Naive thymus-derived CD4-positive, alpha-beta T cell (primary cell): ENCODE measurements around the gene SSBP3. TPM values are rescaled to one million over a fixed set of nuclear protein-coding genes. Genes with fewer than 3 reads are reported as not detected.
A peak's percentile ranks its signal among the peaks of the same experiment; 100 is the strongest.
"Not testable (repeated sequence)": the region's sequence is repeated elsewhere in the genome, so short reads cannot be mapped to it uniquely, and the experiment has no call there.

Source experiments
- ATAC-seq: fragments of 150-1000 bp; cut with Tn5 transposase; 2 replicates; pipeline ENCODE4 v1.10.0; 2021; ENCODE audit warnings: mild to moderate bottlenecking, moderate library complexity
- CTCF ChIA-PET: fragments of 350-600 bp; sonication (Branson Sonifier 250); formaldehyde crosslinking; loops from one replicate; lab custom pipeline; 2021; ENCODE audit warnings: antibody characterized with exemption; lab: Charles Lee
- POLR2A ChIA-PET: fragments of 350-600 bp; sonication (Branson Sonifier 250); formaldehyde crosslinking; loops from one replicate; lab custom pipeline; 2021; ENCODE audit warnings: antibody characterized with exemption, inconsistent platforms; lab: Charles Lee
- DNase-seq, 9 donors: peaks; one replicate each; pipeline versions ENCODE4 v3.0.0 to v3.0.0-alpha.2; 2020 to 2022; ENCODE audit warnings: mixed read lengths in 1 of 9
- H3K27ac ChIP-seq: one replicate; pipeline ENCODE4 v1.7.0; 2013; ENCODE audit warnings: mild to moderate bottlenecking, low read depth, low read length, moderate library complexity
- H3K27me3 ChIP-seq, 2 donors: one replicate each; pipeline ENCODE4 v1.7.0; 2013; ENCODE audit warnings: low read length in 2 of 2, mild to moderate bottlenecking in 2 of 2, moderate library complexity in 2 of 2; ENCODE audit not compliant: control insufficient read depth in 2 of 2, insufficient read depth in 2 of 2
- H3K36me3 ChIP-seq, 3 experiments: 1 replicate in 2 of 3; 2 replicates in 1 of 3; pipeline ENCODE4 v1.7.0; 2013; ENCODE audit warnings: low read length in 3 of 3, mild to moderate bottlenecking in 3 of 3, moderate library complexity in 1 of 3; ENCODE audit not compliant: insufficient read depth in 3 of 3, control insufficient read depth in 2 of 3
- H3K4me1 ChIP-seq, 2 donors: one replicate each; pipeline ENCODE4 v1.7.0; 2013; ENCODE audit warnings: low read length in 2 of 2, mild to moderate bottlenecking in 2 of 2, moderate library complexity in 1 of 2; ENCODE audit not compliant: control insufficient read depth in 2 of 2, insufficient read depth in 2 of 2
- H3K4me3 ChIP-seq: 2 replicates; pipeline ENCODE4 v1.7.0; 2013; ENCODE audit warnings: mild to moderate bottlenecking, low read length
- H3K9me3 ChIP-seq, 3 experiments: 1 replicate in 2 of 3; 2 replicates in 1 of 3; pipeline ENCODE4 v1.7.0; 2013; ENCODE audit warnings: low read length in 3 of 3; ENCODE audit not compliant: control insufficient read depth in 2 of 3
- H3K27ac Mint-ChIP-seq, 9 donors: one replicate each; pipeline ENCODE4 v1.8.0; 2020 to 2022; ENCODE audit warnings: mixed read lengths in 9 of 9, mild to moderate bottlenecking in 8 of 9, moderate library complexity in 5 of 9, inconsistent platforms in 2 of 9
- H3K27me3 Mint-ChIP-seq, 5 donors: one replicate each; pipeline ENCODE4 v1.8.0; 2021 to 2022; ENCODE audit warnings: mixed read lengths in 5 of 5, mild to moderate bottlenecking in 1 of 5
- H3K36me3 Mint-ChIP-seq, 5 donors: one replicate each; pipeline ENCODE4 v1.8.0; 2020 to 2022; ENCODE audit warnings: mixed read lengths in 5 of 5, mild to moderate bottlenecking in 3 of 5, inconsistent platforms in 1 of 5
- H3K4me1 Mint-ChIP-seq, 7 donors: one replicate each; pipeline ENCODE4 v1.8.0; 2020 to 2022; ENCODE audit warnings: mixed read lengths in 7 of 7, mild to moderate bottlenecking in 3 of 7, inconsistent platforms in 1 of 7
- H3K4me3 Mint-ChIP-seq, 10 donors: one replicate each; pipeline ENCODE4 v1.8.0; 2020 to 2022; ENCODE audit warnings: mild to moderate bottlenecking in 10 of 10, mixed read lengths in 10 of 10, moderate library complexity in 6 of 10, inconsistent platforms in 2 of 10
- H3K9me3 Mint-ChIP-seq, 11 donors: one replicate each; pipeline ENCODE4 v1.8.0; 2020 to 2022; ENCODE audit warnings: mixed read lengths in 11 of 11, mild to moderate bottlenecking in 4 of 11, inconsistent platforms in 1 of 11, moderate library complexity in 1 of 11
- intact Hi-C, 2 donors: fragments of 100-400 bp; cut with micrococcal nuclease; formaldehyde crosslinking; loops; one replicate each; pipeline ENCODE4 v1.15.1; 2023
- polyA plus RNA-seq, 2 donors: library from polyadenylated mRNA; unstranded; fragments of 300-500 nt; fragmentation: Illumina TruSeq; gene quantifications; one replicate each; pipeline ENCODE4 v1.2.3, GENCODE V29; 2021
- total RNA-seq, 6 experiments: library from RNA in 5 of 6; stranded (reverse) in 5 of 6; gene quantifications; 1 replicate in 5 of 6; 2 replicates in 1 of 6; pipeline ENCODE4 v1.2.3 and lab custom pipeline; 2021 to 2026

The SSBP3 gene
- total and polyA plus RNA-seq, 7 experiments from 2014 or later = 19.4 to 124 (median 80.5) TPM

DNA sequence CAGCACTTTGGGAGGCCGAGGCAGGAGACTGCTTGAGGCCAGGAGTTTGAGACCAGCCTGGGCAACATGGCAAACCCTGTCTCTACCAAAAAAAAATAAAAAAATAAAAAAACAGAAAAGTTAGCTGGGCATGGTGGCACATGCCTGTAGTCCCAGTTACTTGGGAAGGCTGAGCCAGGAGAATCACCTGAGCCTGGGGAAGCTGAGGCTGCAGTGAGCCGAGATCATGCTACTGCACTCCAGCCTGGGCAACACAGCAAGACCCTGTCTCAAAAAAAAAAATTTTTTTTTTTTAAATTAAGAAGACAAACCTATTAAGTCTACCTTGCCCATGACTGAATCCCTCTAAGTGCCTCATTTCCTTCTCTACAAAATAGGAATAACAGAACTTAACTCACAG, 16.6 kb downstream of the SSBP3 start:
- peaks cover 0 to 42% (median 0%) of the 10 kb centered on the region in 3 experiments for H3K36me3 ChIP-seq

DNA sequence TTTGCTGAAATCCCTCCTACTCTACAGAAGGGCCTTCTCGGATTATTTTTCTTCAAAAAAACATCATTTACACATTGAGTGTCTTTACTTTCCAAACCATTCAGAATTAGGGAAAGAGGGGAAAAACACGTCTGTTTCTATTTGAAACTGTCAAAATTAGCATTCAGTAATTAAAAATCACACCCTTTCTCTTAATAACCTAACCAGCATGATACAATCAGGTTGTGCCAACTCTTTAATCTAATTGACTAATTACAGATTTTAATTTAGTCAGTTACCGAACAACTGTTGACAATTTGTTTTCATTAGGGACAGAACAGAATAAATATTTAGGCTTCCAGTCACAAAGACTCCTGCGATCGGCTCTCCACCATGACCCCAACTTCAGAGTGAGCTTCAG, 18.8 kb downstream of the SSBP3 start:
- Mint-ChIP-seq H3K27ac (peak overlapping the region in 5 of 9 donors; percentile 39 to 79 (median 60)), H3K4me3 (peak overlapping the region in 2 of 10 donors; percentile 1 to 58), H3K36me3 (peaks cover 0 to 35% (median 4%) of the 10 kb centered on the region in 5 donors), H3K27me3 (no peaks in the 10 kb centered on the region), H3K4me1 (peaks cover 30 to 82% (median 70%) of the 10 kb centered on the region in 7 donors), H3K9me3 (no peaks in the 10 kb centered on the region)
- H3K27ac ChIP-seq = no peak overlapping the region
- DNase-seq (no peak), ATAC-seq (no peak)
- peaks cover 0 to 30% (median 0%) of the 10 kb centered on the region in 3 experiments for H3K36me3 ChIP-seq
- intact Hi-C loops = loop anchor here in 1 of 2 donors (5.0 kb wide), 1 partner anchor 60 kb away; no protein-coding TSS in a partner anchor
- H3K4me3 ChIP-seq = no peak overlapping the region
- H3K4me1 ChIP-seq = no peaks in the 10 kb centered on the region
- H3K9me3 ChIP-seq = no peaks in the 10 kb centered on the region
- H3K27me3 ChIP-seq = no peaks in the 10 kb centered on the region
- ChIA-PET CTCF (interaction anchor here (0.6 kb wide), 2 partner anchors 89 to 101 kb away, joined by 3 read pairs; no protein-coding TSS in a partner anchor), POLR2A (no interaction called here)

More for the DNA sequence above, 16.6 kb downstream of the SSBP3 start:
- H3K4me3 Mint-ChIP-seq, H3K4me1 ChIP-seq, H3K4me3 ChIP-seq, CTCF ChIA-PET, H3K27me3 Mint-ChIP-seq, H3K27me3 ChIP-seq, DNase-seq, H3K9me3 Mint-ChIP-seq, ATAC-seq, H3K27ac ChIP-seq, H3K9me3 ChIP-seq: not testable (repeated sequence)
- H3K36me3 Mint-ChIP-seq = peaks cover 0 to 34% (median 8%) of the 10 kb centered on the region in 5 donors
- intact Hi-C loops = loop anchor here in 1 of 2 donors (5.0 kb wide), 1 partner anchor 62 kb away; no protein-coding TSS in a partner anchor
- peak overlapping the region in 1 of 9 donors; percentile 1 for H3K27ac Mint-ChIP-seq
- H3K4me1 Mint-ChIP-seq = peaks cover 36 to 83% (median 75%) of the 10 kb centered on the region in 7 donors
- POLR2A ChIA-PET = interaction anchor here (1.5 kb wide), 1 partner anchor 10 kb away, joined by 4 read pairs; no protein-coding TSS in a partner anchor

DNA sequence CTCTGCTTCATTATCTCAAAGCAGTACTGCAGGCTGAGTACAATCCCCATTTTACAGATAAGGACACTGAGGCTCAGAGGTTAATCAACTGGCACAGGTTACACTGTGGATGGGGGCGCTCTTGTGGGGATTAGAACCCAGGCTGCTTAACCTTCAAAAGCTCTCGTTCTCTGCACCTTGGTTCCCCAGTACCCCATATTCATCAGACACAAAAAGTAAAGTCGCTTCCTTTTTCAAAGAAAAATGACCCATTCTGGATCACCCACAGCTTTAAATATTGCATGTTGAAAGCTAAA, 20.5 kb downstream of the SSBP3 start:
- Mint-ChIP-seq H3K4me1 (peaks cover 32 to 81% (median 73%) of the 10 kb centered on the region in 7 donors), H3K4me3 (no peak overlapping the region), H3K27ac (peak overlapping the region; percentile 23 to 82 (median 51)), H3K9me3 (no peaks in the 10 kb centered on the region), H3K27me3 (no peaks in the 10 kb centered on the region), H3K36me3 (peaks cover 0 to 29% (median 4%) of the 10 kb centered on the region in 5 donors)
- POLR2A ChIA-PET = interaction anchor here (0.9 kb wide), 1 partner anchor 17 kb away, joined by 3 read pairs; no protein-coding TSS in a partner anchor
- DNase-seq (no peak), ATAC-seq (no peak)
- Histone ChIP-seq H3K9me3 (no peaks in the 10 kb centered on the region), H3K36me3 (peaks cover 0 to 14% (median 2%) of the 10 kb centered on the region in 3 experiments), H3K4me1 (peaks cover 0 to 5% of the 10 kb centered on the region in 2 donors), H3K4me3 (no peak overlapping the region), H3K27me3 (no peaks in the 10 kb centered on the region), H3K27ac (no peak overlapping the region)
- intact Hi-C loops = loop anchor here in 1 of 2 donors (5.0 kb wide), 1 partner anchor 58 kb away; no protein-coding TSS in a partner anchor
- CTCF ChIA-PET = interaction anchor here (1.3 kb wide), 1 partner anchor 25 kb away, joined by 3 read pairs; no protein-coding TSS in a partner anchor

DNA sequence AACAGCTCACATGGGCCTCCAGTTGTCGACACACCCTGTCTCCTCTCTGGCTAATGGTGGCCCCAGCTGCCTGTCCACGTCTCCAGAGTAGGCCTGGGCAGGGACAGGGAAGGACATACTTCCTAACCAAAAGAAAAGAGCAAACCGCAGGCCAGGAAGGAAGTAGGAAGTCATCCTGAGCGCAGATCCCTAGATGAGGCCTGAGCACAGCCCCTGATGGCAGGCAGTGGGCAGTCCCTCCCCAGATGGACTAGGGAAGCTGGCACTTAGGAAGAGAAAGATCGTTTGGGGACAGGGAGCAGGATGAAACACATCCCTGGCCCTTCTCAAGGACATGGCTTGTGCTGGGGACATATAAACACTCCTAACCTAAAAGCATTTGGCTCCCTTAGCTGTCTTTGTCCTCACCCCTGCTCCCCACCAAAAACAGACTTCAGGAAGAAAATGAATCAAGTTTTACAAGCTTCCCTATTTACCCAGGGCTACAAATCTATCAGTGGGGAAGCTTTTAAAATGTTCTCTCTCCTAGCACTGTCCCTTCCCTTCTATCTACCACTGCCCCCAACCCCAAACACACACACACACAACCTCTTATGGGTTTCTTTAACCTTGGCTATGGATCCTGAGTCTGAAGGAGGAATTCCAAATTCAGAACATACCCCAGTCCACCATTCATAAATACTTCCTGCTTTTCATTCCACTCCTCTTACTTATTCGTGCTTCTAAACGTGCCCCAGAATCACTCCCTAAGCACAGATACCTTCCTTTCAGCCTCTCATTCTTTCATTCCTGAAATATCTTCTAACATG, 21.1 kb downstream of the SSBP3 start:
- intact Hi-C loops = loop anchor here in 1 of 2 donors (5.0 kb wide), 1 partner anchor 58 kb away; no protein-coding TSS in a partner anchor
- Mint-ChIP-seq H3K27ac (peak overlapping the region; percentile 32 to 82 (median 57)), H3K27me3 (no peaks in the 10 kb centered on the region), H3K9me3 (no peaks in the 10 kb centered on the region), H3K4me1 (peaks cover 32 to 82% (median 74%) of the 10 kb centered on the region in 7 donors), H3K4me3 (peak overlapping the region in 1 of 10 donors; percentile 18), H3K36me3 (peaks cover 0 to 24% (median 4%) of the 10 kb centered on the region in 5 donors)
- Histone ChIP-seq H3K4me1 (peaks cover 0 to 10% of the 10 kb centered on the region in 2 donors), H3K4me3 (no peak overlapping the region), H3K36me3 (peaks cover 0 to 15% (median 5%) of the 10 kb centered on the region in 3 experiments), H3K27me3 (no peaks in the 10 kb centered on the region), H3K9me3 (no peaks in the 10 kb centered on the region), H3K27ac (no peak overlapping the region)
- DNase-seq (no peak), ATAC-seq (no peak)
- ChIA-PET CTCF (interaction anchor here (0.7 to 1.3 kb wide), 3 partner anchors 24 to 1261 kb away, joined by 3 to 10 read pairs (median 3); no protein-coding TSS in a partner anchor), POLR2A (interaction anchor here (0.9 to 1.0 kb wide), 2 partner anchors 16 to 18 kb away, joined by 3 to 5 read pairs; no protein-coding TSS in a partner anchor)

DNA sequence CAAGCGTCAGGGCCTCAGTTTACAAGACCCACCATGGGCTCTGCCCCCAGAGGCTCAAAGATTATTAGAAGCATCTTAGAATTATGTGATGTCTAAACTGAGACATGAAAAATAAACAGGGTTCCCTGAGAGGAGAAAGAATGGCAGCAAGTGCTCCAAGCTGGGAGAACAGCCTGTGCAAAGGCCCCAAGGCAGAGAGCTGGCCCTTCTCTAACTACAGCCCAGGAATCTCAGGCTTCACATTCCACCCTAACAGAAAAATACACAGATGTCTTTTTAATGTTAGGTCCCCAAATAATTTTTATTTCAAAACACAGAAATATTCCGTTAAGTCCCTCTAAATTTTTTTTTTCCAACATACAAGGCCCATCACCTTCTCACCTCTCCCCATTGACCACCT, 21.7 kb downstream of the SSBP3 start:
- no peak overlapping the region for H3K4me3 ChIP-seq
- H3K27ac Mint-ChIP-seq = peak overlapping the region in 8 of 9 donors; percentile 16 to 62 (median 51)
- intact Hi-C loops = no loop called here
- peaks cover 0 to 21% (median 4%) of the 10 kb centered on the region in 5 donors for H3K36me3 Mint-ChIP-seq
- H3K27me3 ChIP-seq = no peaks in the 10 kb centered on the region
- H3K9me3 Mint-ChIP-seq = no peaks in the 10 kb centered on the region
- no peaks in the 10 kb centered on the region for H3K9me3 ChIP-seq
- ChIA-PET CTCF (interaction anchor here (0.7 to 1.0 kb wide), 2 partner anchors 104 to 1261 kb away, joined by 3 to 10 read pairs; no protein-coding TSS in a partner anchor), POLR2A (interaction anchor here (1.0 kb wide), 1 partner anchor 19 kb away, joined by 5 read pairs; no protein-coding TSS in a partner anchor)
- no peak for DNase-seq
- no peak overlapping the region for H3K27ac ChIP-seq
- peak overlapping the region in 1 of 10 donors; percentile 18 for H3K4me3 Mint-ChIP-seq
- peaks cover under 1 to 10% of the 10 kb centered on the region in 2 donors for H3K4me1 ChIP-seq
- H3K27me3 Mint-ChIP-seq = no peaks in the 10 kb centered on the region
- peaks cover 0 to 12% (median 5%) of the 10 kb centered on the region in 3 experiments for H3K36me3 ChIP-seq
- ATAC-seq = no peak
- peaks cover 35 to 85% (median 77%) of the 10 kb centered on the region in 7 donors for H3K4me1 Mint-ChIP-seq

DNA sequence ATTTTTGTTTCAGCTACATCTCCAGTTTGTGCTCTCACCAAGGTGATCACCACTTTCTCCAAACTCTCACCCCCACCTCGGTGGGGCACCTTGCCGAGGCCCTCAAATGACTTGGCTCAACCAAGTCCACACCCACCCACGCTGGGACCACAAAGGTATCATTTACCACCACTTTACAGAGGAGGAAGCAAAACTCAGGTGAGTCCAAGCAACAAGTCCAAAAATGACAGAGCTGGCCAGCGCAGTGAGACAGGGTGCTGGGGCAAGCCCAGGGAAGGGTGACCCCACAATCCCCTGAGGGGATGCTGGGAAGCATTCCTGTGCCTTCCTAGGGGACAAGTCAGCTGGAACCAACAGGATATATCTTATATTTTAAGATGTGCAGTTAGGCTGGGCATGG, 24.7 kb downstream of the SSBP3 start:
- no peaks in the 10 kb centered on the region for H3K9me3 Mint-ChIP-seq
- Histone ChIP-seq H3K4me1 (peaks cover 10 to 18% of the 10 kb centered on the region in 2 donors), H3K36me3 (peaks cover 0 to 8% (median 5%) of the 10 kb centered on the region in 3 experiments), H3K27ac (no peak overlapping the region), H3K27me3 (no peaks in the 10 kb centered on the region), H3K9me3 (no peaks in the 10 kb centered on the region), H3K4me3 (no peak overlapping the region)
- peaks cover 46 to 87% (median 78%) of the 10 kb centered on the region in 7 donors for H3K4me1 Mint-ChIP-seq
- H3K36me3 Mint-ChIP-seq = peaks cover 0 to 18% (median 9%) of the 10 kb centered on the region in 5 donors
- H3K27me3 Mint-ChIP-seq = no peaks in the 10 kb centered on the region
- intact Hi-C loops = no loop called here
- peak overlapping the region in 3 of 9 donors; percentile 62 to 79 (median 78) for H3K27ac Mint-ChIP-seq
- DNase-seq (no peak), ATAC-seq (no peak)
- ChIA-PET POLR2A (no interaction called here), CTCF (no interaction called here)
- peak overlapping the region in 4 of 10 donors; percentile 4 to 35 (median 27) for H3K4me3 Mint-ChIP-seq
